Brain microvascular endothelial cell (primary cell): ENCODE data around the gene PRX.
A peak's percentile ranks its signal among the peaks of the same experiment; 100 is the strongest.

ENCODE experiments used
- DNase-seq: peaks from one replicate; pipeline ENCODE4 v3.0.0-alpha.2; 2020
- H3K27ac ChIP-seq: fragments of 250-450 bp; sonication (Bioruptor Pico); 2 replicates; pipeline ENCODE4 v1.5.1; 2020; ENCODE audit warnings: mild to moderate bottlenecking, moderate library complexity
- H3K27me3 ChIP-seq: fragments of 250-450 bp; sonication (Bioruptor Pico); replicated peaks from 2 replicates; pipeline ENCODE4 v1.5.1; 2020; ENCODE audit warnings: mild to moderate bottlenecking
- H3K36me3 ChIP-seq: fragments of 250-450 bp; sonication (Bioruptor Pico); replicated peaks from 2 replicates; pipeline ENCODE4 v1.5.1; 2020; ENCODE audit warnings: mild to moderate bottlenecking
- H3K4me3 ChIP-seq: 2 replicates; pipeline ENCODE4 v1.5.1; 2011; ENCODE audit warnings: low read depth, mild to moderate bottlenecking, control low read depth, low read length, moderate library complexity
- in situ Hi-C: cut with HindIII; loops from 2 replicates; pipeline ENCODE4 v1.10.0; 2017; ENCODE audit warnings: low sequenced_read_pairs, low pct_ligation_motif_present
- TF ChIP-seq, protein P1 (sequence below): IDR thresholded peaks from 2 replicates; pipeline ENCODE4 v1.5.1; 2011; ENCODE audit warnings: low read depth, mild to moderate bottlenecking, moderate library complexity, low read length, control low read depth, inconsistent platforms; ENCODE audit errors: missing control alignments

PRX gene

GRCh38 chr19:40389404-40390083 lies 23.6 kb downstream of the PRX start:
- DNase-seq: no peak
- in situ Hi-C loops: no loop called here
- TF ChIP-seq, protein P1, sequence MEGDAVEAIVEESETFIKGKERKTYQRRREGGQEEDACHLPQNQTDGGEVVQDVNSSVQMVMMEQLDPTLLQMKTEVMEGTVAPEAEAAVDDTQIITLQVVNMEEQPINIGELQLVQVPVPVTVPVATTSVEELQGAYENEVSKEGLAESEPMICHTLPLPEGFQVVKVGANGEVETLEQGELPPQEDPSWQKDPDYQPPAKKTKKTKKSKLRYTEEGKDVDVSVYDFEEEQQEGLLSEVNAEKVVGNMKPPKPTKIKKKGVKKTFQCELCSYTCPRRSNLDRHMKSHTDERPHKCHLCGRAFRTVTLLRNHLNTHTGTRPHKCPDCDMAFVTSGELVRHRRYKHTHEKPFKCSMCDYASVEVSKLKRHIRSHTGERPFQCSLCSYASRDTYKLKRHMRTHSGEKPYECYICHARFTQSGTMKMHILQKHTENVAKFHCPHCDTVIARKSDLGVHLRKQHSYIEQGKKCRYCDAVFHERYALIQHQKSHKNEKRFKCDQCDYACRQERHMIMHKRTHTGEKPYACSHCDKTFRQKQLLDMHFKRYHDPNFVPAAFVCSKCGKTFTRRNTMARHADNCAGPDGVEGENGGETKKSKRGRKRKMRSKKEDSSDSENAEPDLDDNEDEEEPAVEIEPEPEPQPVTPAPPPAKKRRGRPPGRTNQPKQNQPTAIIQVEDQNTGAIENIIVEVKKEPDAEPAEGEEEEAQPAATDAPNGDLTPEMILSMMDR: no peak
- Histone ChIP-seq H3K4me3 (no peak overlapping the region), H3K36me3 (no peaks in the 10 kb centered on the region), H3K27ac (no peak overlapping the region), H3K27me3 (no peaks in the 10 kb centered on the region)

- Histone ChIP-seq H3K27me3 (no peaks in the 10 kb centered on the region), H3K4me3 (no peak overlapping the region), H3K36me3 (no peaks in the 10 kb centered on the region), H3K27ac (no peak overlapping the region)
- TF ChIP-seq, protein P1: no peak
- in situ Hi-C loops: no loop called here
- no peak for DNase-seq
These were observed 24.7 kb downstream of the PRX start for GRCh38 chr19:40388481-40388880.

GRCh38 chr19:40387155-40387554 lies 26.0 kb downstream of the PRX start:
- no peak for DNase-seq
- no peak overlapping the region for H3K4me3 ChIP-seq
- no peaks in the 10 kb centered on the region for H3K36me3 ChIP-seq
- H3K27ac ChIP-seq: no peak overlapping the region
- in situ Hi-C loops: no loop called here
- TF ChIP-seq, protein P1: no peak
- no peaks in the 10 kb centered on the region for H3K27me3 ChIP-seq

- TF ChIP-seq, protein P1: no peak
- no peak overlapping the region for H3K27ac ChIP-seq
- H3K27me3 ChIP-seq: no peaks in the 10 kb centered on the region
- no peak for DNase-seq
- in situ Hi-C loops: no loop called here
- no peak overlapping the region for H3K4me3 ChIP-seq
- peaks cover 4% of the 10 kb centered on the region for H3K36me3 ChIP-seq
These were observed 29.4 kb downstream of the PRX start for GRCh38 chr19:40383668-40384248.

DNA sequence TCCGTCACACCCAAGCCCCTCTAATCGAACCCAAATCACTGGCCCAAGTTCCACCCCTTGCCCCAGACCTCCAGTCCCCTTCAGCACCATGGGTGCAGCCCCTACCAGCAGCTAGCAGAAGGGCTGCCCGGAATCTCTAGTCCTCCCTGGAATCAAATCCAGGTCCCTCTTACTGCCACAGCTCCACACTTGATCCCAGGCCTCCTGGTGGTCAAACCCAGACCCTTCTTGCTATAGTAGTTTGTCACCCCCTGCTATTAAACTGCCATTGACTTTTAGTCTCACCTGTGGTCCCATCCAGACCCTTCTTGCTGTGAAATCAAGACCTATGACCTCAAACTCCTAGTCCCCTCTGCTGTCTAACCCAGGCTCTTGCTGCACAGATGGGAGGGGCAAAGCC lies 31.9 kb downstream of the PRX start:
- in situ Hi-C loops: no loop called here
- Histone ChIP-seq H3K36me3 (peaks cover 13% of the 10 kb centered on the region), H3K27me3 (no peaks in the 10 kb centered on the region), H3K4me3 (no peak overlapping the region), H3K27ac (no peak overlapping the region)
- TF ChIP-seq, protein P1: peak; percentile 40
- DNase-seq: no peak
